Measurements from ENCODE around the gene DNAJA4. TPM values are rescaled to one million over a fixed set of nuclear protein-coding genes. Genes with fewer than 3 reads are reported as not detected.

DNAJA4 gene
- total RNA-seq, 4 donors from 2014 or later, result 9.9 to 33.9 (median 24.5) TPM

GRCh38 chr15:78229431-78230406, 34.6 kb upstream of the DNAJA4 start:
- 74 to 100% methylated on average over 1 to 7 of the region's 17 CpGs for WGBS, 2 donors (ENCODE audit: low coverage in 1 of 2)

GRCh38 chr15:78232951-78233350, 31.4 kb upstream of the DNAJA4 start:
- Histone ChIP-seq H3K4me1 (no peaks in the 10 kb centered on the region), H3K27me3 (peaks cover 4% of the 10 kb centered on the region), H3K4me3 (no peak overlapping the region), H3K36me3 (no peaks in the 10 kb centered on the region), H3K9me3 (no peaks in the 10 kb centered on the region), H3K27ac (no peak overlapping the region)
- WGBS, 2 donors (ENCODE audit: low coverage in 1 of 2), result 80 to 100% methylated on average over 1 to 3 of the region's 5 CpGs
- ATAC-seq, result no peak
- no peak for TF ChIP-seq EP300 (IDR thresholded peaks at IDR 0.05)
- TF ChIP-seq POLR2A (IDR thresholded peaks at IDR 0.05), result no peak
- TF ChIP-seq POLR2AphosphoS5 (IDR thresholded peaks at IDR 0.05), result no peak
- no peak for TF ChIP-seq CTCF (IDR thresholded peaks at IDR 0.05)

More at GRCh38 chr15:78229431-78230406, 34.6 kb upstream of the DNAJA4 start:
- ATAC-seq, result no peak
- H3K27me3 ChIP-seq, result no peaks in the 10 kb centered on the region
- TF ChIP-seq EP300 (IDR thresholded peaks at IDR 0.05) (no peak), POLR2A (IDR thresholded peaks at IDR 0.05) (no peak), CTCF (IDR thresholded peaks at IDR 0.05) (no peak)
- H3K4me1 ChIP-seq, result no peaks in the 10 kb centered on the region
- no peaks in the 10 kb centered on the region for H3K36me3 ChIP-seq
- no peak overlapping the region for H3K27ac ChIP-seq
- peaks cover 0 to 5% (median 0%) of the 10 kb centered on the region in 3 donors for H3K9me3 ChIP-seq
- H3K4me3 ChIP-seq, result no peak overlapping the region

GRCh38 chr15:78233496-78233895, 30.9 kb upstream of the DNAJA4 start:
- ATAC-seq, result no peak
- Histone ChIP-seq H3K4me3 (no peak overlapping the region), H3K4me1 (no peaks in the 10 kb centered on the region), H3K27me3 (peaks cover 4% of the 10 kb centered on the region), H3K9me3 (no peaks in the 10 kb centered on the region), H3K27ac (no peak overlapping the region), H3K36me3 (no peaks in the 10 kb centered on the region)
- 73 to 78% methylated on average over 4 to 9 of the region's 11 CpGs for WGBS, 2 donors (ENCODE audit: low coverage in 1 of 2)
- TF ChIP-seq POLR2A (IDR thresholded peaks at IDR 0.05), result no peak
- TF ChIP-seq CTCF (IDR thresholded peaks at IDR 0.05), result no peak
- no peak for TF ChIP-seq EP300 (IDR thresholded peaks at IDR 0.05)
- no peak for TF ChIP-seq POLR2AphosphoS5 (IDR thresholded peaks at IDR 0.05)

- H3K36me3 ChIP-seq, result no peaks in the 10 kb centered on the region
- no peaks in the 10 kb centered on the region for H3K9me3 ChIP-seq
- peak within 1 kb of the TSS in 1 of 4 donors; percentile 5 for H3K27ac ChIP-seq
- peaks cover 4% of the 10 kb centered on the region for H3K27me3 ChIP-seq
- TF ChIP-seq POLR2AphosphoS5 (IDR thresholded peaks at IDR 0.05) (no peak), POLR2A (IDR thresholded peaks at IDR 0.05) (no peak), EP300 (IDR thresholded peaks at IDR 0.05) (no peak), CTCF (IDR thresholded peaks at IDR 0.05) (no peak)
- WGBS, 2 donors (ENCODE audit: low coverage in 1 of 2), result 57 to 80% methylated on average over 4 to 6 of the region's 6 CpGs
- H3K4me1 ChIP-seq, result no peaks in the 10 kb centered on the region
- H3K4me3 ChIP-seq, result no peak within 1 kb of the TSS
- ATAC-seq, result no peak
Measured at GRCh38 chr15:78234515-78235040, 29.8 kb upstream of the DNAJA4 start, which contains the start of gene ACSBG1. ACSBG1 (minus strand) TSS chr15:78234565; CDS start chr15:78234501, 64 bp downstream.

Measured in gastroesophageal sphincter (tissue), 4 donors.